HG03039 (cell line): ENCODE results near the gene ATOSA.

Experiments
- ATAC-seq: cut with Tn5 transposase; IDR thresholded peaks from one replicate; pipeline ENCODE4 v1.9.1; 2021; ENCODE audit warnings: mild to moderate bottlenecking, moderate library complexity; ENCODE audit not compliant: unreplicated experiment

ATOSA gene

GRCh38 chr15:52679232-52680040, at the start of gene ATOSA:
ATOSA (minus strand) TSS chr15:52679388; CDS start chr15:52678021, 1,367 bp downstream.
- ATAC-seq, result peak; percentile 73

- no peak for ATAC-seq
These were observed 49.7 kb upstream of the ATOSA start for GRCh38 chr15:52728899-52729298.

DNA sequence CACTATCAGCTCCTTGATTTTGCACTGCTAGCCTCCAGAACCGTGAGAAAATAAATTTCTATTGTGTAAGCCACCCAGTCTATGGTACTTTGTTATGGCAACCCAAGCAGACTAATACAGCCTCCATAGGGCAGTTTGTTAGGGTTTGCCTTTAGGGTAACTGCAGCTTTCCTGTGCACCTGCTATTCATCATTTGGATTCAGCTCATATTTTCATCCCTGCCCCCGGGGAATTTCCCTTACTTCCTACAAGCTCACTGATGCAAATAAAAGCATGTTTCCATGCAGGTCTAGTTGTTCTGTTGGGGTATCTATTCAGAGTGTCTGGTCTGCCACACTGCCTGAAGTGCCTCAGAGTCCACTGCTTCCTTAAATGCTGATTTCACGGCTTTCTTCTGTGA, 48.6 kb upstream of the ATOSA start:
- no peak for ATAC-seq

DNA sequence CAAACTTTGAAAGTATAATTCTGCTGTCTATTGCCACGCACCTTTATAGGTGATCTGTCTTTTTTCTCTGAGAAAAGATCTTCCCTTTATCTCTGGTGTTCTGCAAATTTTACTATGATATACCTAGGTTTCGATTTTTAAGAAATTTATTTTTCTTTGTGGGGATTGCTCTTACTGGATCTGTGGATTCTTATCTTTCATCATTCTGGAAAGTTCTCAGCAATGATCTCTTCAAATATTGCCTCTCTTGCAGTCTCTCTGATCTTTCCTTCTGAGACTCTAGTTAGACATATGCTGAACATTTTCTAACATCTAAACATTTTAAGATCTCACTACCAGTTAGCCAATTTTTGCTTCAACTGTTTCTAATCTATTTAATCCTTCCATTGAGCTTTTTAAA, 47.0 kb upstream of the ATOSA start:
- ATAC-seq, result no peak

- ATAC-seq, result no peak
These were observed 39.4 kb upstream of the ATOSA start for GRCh38 chr15:52718551-52718950.

GRCh38 chr15:52717924-52718323, 38.7 kb upstream of the ATOSA start:
- ATAC-seq, result no peak

- no peak for ATAC-seq
These were observed 38.3 kb upstream of the ATOSA start for GRCh38 chr15:52717481-52717880.

DNA sequence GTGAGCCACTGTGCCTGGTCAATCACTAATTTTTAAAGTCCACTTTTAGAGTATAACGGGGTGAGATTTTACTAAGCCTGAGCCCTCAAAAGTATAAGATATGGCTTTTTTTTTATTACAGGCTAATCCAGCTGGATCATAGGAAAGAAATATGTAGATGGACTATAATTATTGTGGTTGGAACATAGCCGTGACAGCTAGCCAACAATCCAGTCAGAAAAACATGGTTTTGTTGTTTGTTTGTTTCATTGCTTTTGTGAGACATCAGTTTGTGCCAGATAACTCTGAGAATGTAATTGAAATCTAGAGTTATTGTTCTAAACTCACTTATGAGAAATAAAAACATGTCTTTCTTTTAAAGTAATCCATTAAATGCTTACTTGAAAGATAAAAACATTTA, 37.3 kb upstream of the ATOSA start:
- no peak for ATAC-seq

DNA sequence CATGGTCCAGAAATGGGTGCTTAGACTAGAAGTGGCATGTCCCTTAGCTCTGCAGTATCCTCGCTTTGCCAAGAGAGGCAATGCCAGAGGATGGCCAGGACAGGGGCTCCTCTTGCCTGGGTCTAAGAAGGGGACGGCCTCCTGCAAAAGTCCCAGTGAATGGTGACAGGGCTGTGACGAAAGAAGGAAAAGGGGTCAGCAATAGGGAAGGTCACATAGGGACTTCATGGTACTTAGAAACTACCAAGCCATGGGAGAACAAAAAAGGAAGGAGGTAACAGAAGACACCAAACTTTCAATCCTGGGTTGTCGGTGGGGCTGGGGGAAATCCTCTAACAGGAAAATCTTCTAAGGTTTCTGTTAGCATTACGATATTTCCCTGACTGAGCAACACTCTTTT, 36.2 kb upstream of the ATOSA start:
- no peak for ATAC-seq

DNA sequence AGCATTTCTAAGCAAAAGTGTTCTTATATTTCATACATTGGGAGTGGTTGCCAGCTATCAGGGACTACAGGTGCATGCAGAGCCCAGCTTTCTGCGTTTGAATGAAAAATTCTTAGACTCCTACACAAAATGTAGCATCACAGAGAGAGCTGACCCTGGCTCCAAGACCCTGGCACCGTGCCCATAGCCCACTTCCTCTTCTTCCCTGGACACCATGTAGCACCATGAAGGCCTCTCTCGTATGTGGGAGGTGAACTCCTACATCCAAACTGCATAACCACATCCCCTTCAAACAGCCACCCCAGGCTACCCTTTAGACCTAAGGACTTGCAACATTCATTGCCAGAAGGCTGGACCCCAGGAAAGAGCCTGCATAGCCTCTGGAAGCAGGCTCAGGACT, 35.8 kb upstream of the ATOSA start:
- ATAC-seq, result no peak

- no peak for ATAC-seq
These were observed 31.7 kb upstream of the ATOSA start for GRCh38 chr15:52710708-52711389.

GRCh38 chr15:52710050-52710707, 31.0 kb upstream of the ATOSA start:
- peak; percentile 40 for ATAC-seq

- peak; percentile 80 for ATAC-seq
These were observed 30.2 kb upstream of the ATOSA start for GRCh38 chr15:52709187-52709981.

DNA sequence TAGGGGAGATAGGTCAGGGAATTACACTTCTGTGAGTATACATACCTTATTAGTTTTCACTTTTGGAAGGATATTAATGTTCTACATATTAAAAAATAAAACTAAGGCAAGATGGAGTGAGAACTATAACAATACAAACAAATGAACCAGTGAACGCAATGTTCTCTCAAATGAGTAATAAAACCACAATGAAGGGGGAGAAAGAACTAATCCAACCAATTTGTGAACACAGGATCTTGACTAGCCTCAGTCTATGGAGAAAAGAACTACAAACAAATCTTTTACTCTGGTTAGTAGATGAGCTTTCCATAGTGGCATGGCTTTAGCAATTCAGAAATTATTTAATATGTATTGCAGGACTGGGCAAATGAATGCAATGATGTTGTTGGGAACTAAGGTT, 26.9 kb upstream of the ATOSA start:
- ATAC-seq, result no peak

DNA sequence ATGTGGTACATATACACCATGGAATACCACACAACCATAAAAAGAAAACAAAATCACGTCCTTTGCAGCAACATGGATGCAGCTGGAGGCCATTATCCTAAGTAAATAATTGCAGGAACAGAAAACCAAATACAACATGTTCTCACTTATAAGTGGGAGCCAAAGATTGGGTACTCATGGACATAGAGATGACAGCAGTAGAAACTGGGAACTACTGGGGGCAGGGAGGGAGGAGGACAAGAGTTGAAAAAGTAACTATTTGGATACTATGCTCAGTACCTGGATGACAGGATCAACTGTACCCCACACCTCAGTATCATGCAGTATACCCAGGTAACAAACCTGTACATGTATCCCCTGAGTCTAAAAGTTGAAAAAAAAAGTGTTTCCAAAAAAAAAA, 23.2 kb upstream of the ATOSA start:
- no peak for ATAC-seq

GRCh38 chr15:52699457-52699856, 20.3 kb upstream of the ATOSA start:
- ATAC-seq, result no peak

- no peak for ATAC-seq
These were observed 19.3 kb upstream of the ATOSA start for GRCh38 chr15:52698514-52698913.

DNA sequence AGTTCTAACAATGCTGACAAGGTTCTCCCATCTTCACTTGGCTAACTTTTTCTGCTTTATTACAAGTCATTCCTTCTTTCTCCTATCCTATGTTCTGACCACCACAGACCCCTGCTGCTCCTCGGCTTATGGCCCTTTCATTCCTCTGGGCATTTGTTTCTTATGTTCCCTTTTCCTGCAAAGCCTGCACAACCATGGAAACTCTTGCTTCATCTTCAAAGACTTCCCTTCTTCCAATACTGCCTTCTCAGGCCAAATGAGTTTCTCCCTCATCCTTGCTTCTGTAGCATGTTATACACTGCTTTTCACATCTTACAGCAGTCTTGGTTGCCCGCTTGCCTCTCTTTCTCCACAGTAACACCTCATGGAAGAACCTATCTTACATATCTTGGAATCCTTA, 17.9 kb upstream of the ATOSA start:
- no peak for ATAC-seq

DNA sequence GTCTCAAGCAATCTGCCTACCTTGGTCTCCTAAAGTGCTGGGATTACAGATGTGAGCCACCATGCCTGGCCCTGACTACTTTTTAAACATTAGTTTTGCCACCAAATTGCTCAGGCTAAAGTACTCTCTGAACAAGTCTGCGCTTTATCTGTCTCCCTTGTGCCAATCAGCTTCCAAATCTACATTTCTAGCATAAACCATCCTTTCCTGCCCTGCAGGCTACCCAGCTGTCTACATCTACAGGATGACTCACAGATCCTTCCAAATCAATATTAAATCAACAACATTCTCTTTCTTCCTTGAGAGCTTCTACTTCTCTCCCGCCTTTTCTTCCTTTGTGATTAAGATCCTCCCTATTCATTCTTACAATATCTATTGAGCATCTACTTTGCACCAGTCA, 16.0 kb upstream of the ATOSA start:
- no peak for ATAC-seq

DNA sequence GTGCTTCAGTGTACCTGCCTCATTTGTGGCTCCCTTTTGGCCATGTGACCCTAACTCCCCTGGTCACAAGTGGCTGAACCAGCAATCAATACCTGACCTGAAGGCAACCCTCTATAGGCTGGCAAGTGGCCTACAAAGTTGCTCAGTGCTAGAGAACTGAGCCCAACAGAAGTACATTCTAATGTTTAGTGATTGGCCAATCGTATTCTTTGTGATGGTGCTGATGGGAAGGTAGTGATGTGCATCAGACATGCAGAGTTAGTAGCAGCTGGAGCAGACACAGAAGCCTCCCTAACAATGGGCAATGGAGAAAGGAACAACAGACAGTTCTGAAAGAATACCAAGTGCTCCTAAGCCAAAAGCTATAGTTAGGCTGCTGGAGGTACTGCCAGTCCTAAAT, 10.4 kb upstream of the ATOSA start:
- no peak for ATAC-seq

- peak; percentile 33 for ATAC-seq
These were observed 4.4 kb upstream of the ATOSA start for GRCh38 chr15:52683580-52683979.
